Activated naive CD8-positive, alpha-beta T cell treated with anti-CD3 and anti-CD28 coated beads for 36 hours (primary cell): ENCODE results near the gene COMMD3. TPM values are rescaled to one million over a fixed set of nuclear protein-coding genes. Genes with fewer than 3 reads are reported as not detected.
"Not testable (repeated sequence)": the region's sequence is repeated elsewhere in the genome, so short reads cannot be mapped to it uniquely, and the experiment has no call there.

Experiments
- DNase-seq: peaks from one replicate; pipeline ENCODE4 v3.0.0; 2021
- H3K27ac Mint-ChIP-seq: one replicate; pipeline ENCODE4 v1.8.0; 2022; ENCODE audit warnings: mild to moderate bottlenecking, moderate library complexity, mixed read lengths
- H3K27me3 Mint-ChIP-seq: one replicate; pipeline ENCODE4 v1.8.0; 2022; ENCODE audit warnings: mild to moderate bottlenecking, mixed read lengths
- H3K36me3 Mint-ChIP-seq: one replicate; pipeline ENCODE4 v1.8.0; 2021; ENCODE audit warnings: mild to moderate bottlenecking, mixed read lengths
- H3K4me1 Mint-ChIP-seq: one replicate; pipeline ENCODE4 v1.8.0; 2021; ENCODE audit warnings: mixed read lengths
- H3K4me3 Mint-ChIP-seq: one replicate; pipeline ENCODE4 v1.8.0; 2022; ENCODE audit warnings: mild to moderate bottlenecking, moderate library complexity, mixed read lengths
- H3K9me3 Mint-ChIP-seq: one replicate; pipeline ENCODE4 v1.8.0; 2022; ENCODE audit warnings: mixed read lengths
- total RNA-seq, 2 experiments: library from RNA; stranded (reverse); gene quantifications; one replicate each; pipeline ENCODE4 v1.2.3, GENCODE V29; 2021

COMMD3 gene
- total RNA-seq, 2 experiments from 2014 or later = 46.8 to 53.5 TPM

DNA sequence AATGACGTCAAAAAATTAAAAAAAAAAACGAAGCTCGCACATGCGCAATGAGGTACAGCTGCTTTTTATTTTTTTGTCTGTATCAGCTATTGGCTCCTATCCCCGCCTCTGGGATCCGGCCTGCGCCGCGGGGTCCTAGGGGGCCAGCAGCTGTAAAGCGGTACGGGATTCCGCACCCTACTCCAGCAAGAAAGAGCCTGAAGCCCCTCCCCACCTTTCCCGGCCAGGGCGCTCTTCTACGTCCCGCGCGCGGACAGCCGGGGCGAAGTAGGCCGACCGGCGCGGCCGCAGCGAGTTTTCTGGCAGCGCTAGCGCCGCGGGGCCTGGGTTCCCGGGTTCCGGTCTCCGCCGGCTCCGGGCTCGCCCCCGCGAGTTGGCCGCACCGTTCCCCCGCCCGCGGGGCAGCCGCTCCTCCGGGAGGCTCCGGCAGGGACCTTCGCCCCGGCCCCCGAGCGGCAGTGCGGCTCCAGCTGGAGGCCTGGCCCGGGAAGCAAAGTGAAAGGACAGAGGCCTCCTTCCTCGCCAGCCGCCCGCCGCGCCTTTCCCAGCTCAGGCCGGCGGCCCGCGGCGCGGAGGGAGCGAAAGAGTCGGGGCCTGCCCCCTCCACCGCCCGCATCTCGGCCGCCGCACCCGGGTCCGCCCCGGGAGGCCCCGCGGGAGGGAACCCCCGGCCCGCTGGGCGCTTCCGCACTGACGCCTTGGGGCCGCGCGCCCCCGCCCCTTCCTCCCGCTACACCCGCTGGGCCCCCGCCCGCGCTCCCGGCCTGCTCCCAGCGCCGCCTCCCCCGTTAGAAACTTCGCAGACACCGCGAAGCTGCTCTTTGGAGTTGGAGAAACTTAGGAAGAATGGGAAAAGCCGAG, 24.4 kb downstream of the COMMD3 start:
- Mint-ChIP-seq H3K9me3 (peaks cover 1% of the 10 kb centered on the region), H3K27me3 (peaks cover 88% of the 10 kb centered on the region), H3K4me3 (peak overlapping the region; percentile 81), H3K36me3 (no peaks in the 10 kb centered on the region), H3K4me1 (peaks cover 30% of the 10 kb centered on the region), H3K27ac (peak overlapping the region; percentile 80)
- peak; percentile 66 for DNase-seq

DNA sequence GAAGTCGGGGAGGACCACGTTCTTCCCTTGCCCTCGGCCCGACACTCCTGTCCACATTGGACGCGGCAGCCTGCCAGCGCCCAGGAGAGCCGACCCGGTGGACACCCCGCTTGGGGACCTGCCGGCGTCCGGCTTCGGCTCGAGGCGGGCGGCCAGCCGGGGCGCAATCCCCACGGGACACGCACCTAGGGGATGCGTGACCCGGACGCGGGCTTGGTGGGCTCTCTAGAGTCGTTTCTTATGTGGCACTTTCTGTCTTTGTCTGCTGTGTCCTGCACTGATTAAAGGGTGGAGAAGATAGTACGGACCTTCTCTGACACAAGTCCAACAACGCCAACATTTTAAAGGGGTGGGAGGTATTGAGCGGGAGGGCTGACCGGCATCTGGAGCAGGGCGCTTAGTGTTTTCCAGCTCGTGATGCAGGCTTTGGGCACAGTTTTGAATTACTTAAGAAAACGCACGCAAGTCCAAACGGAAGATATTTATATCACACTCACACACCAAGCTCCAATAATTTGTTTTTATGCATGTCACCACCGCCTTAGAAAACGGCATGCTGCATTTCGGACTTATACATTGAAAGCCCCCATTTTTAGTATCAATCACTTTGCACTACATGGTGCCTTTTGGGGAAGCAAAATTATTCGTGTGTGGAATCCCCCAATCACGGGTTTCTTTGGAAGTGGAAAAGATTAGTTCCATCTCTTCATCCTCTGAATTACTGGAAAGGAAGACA, 25.2 kb downstream of the COMMD3 start:
- H3K9me3 Mint-ChIP-seq = peaks cover 2% of the 10 kb centered on the region
- DNase-seq = peak; percentile 15
- H3K27ac Mint-ChIP-seq = no peak overlapping the region
- peaks cover 5% of the 10 kb centered on the region for H3K36me3 Mint-ChIP-seq
- H3K27me3 Mint-ChIP-seq = peaks cover 90% of the 10 kb centered on the region
- H3K4me3 Mint-ChIP-seq = peak overlapping the region; percentile 73
- H3K4me1 Mint-ChIP-seq = peaks cover 30% of the 10 kb centered on the region

DNA sequence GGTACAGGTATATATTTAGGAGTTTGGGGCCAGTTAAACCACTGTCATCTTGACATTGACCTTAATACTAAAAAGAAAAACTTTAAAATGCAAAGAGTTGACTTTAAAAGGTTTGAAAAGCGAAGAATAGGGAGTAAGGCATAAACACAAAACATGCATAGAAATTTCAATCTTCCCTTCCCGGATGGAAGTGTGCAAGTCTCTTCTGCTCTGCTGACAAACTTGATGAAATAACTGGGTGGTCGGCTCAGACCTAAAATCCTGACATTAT, 25.7 kb downstream of the COMMD3 start:
- peaks cover 29% of the 10 kb centered on the region for H3K4me1 Mint-ChIP-seq
- no peak for DNase-seq
- H3K27ac Mint-ChIP-seq = no peak overlapping the region

DNA sequence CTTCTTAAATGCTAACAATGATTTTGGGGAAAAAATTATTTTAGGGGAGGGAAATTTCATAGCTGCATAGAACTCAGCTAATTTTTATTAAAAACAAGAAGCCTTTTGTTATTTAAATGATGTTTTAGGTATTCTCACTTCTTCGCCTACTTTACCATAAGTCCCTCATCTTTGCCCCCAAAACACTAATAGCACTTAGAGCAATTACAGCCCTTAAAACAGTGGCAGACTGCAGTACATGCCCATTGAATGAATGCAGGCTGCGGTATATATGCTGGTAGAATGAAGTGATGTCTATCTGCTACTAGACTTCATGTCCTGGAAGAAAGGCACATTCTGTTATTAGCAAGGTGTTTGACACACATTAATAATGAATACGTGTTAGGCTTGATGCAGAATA, 26.2 kb downstream of the COMMD3 start:
- peaks cover 26% of the 10 kb centered on the region for H3K4me1 Mint-ChIP-seq
- H3K36me3 Mint-ChIP-seq = peaks cover 7% of the 10 kb centered on the region
- DNase-seq = no peak
- peaks cover 4% of the 10 kb centered on the region for H3K9me3 Mint-ChIP-seq
- no peak overlapping the region for H3K27ac Mint-ChIP-seq
- H3K27me3 Mint-ChIP-seq = peaks cover 88% of the 10 kb centered on the region
- H3K4me3 Mint-ChIP-seq = no peak overlapping the region

More for the DNA sequence above, 25.7 kb downstream of the COMMD3 start:
- H3K4me3 Mint-ChIP-seq = peak overlapping the region; percentile 37
- H3K27me3 Mint-ChIP-seq = peaks cover 90% of the 10 kb centered on the region
- H3K36me3 Mint-ChIP-seq = peaks cover 7% of the 10 kb centered on the region
- H3K9me3 Mint-ChIP-seq = peaks cover 4% of the 10 kb centered on the region

DNA sequence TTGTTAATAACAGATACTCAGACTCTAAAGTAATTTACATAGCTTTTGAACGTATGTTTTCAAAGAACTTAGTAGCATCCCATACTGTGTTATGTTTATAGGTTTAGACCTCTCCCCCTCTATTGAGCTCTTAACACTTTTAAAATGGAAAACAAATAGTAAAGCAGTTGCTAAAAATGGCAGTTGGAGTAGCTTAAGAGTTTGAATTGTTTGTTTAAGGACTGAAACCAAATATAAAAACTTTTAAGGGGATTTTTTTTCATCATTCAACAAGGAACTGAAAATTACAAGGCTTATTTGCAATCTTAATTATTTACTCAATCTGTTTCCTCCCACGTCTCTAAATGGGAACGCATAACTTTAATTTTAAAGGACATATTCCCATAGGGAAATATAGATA, 27.5 kb downstream of the COMMD3 start:
- H3K27me3 Mint-ChIP-seq = peaks cover 85% of the 10 kb centered on the region
- peaks cover 7% of the 10 kb centered on the region for H3K36me3 Mint-ChIP-seq
- peaks cover 20% of the 10 kb centered on the region for H3K4me1 Mint-ChIP-seq
- no peak for DNase-seq
- H3K27ac Mint-ChIP-seq = no peak overlapping the region
- peaks cover 4% of the 10 kb centered on the region for H3K9me3 Mint-ChIP-seq
- no peak overlapping the region for H3K4me3 Mint-ChIP-seq

DNA sequence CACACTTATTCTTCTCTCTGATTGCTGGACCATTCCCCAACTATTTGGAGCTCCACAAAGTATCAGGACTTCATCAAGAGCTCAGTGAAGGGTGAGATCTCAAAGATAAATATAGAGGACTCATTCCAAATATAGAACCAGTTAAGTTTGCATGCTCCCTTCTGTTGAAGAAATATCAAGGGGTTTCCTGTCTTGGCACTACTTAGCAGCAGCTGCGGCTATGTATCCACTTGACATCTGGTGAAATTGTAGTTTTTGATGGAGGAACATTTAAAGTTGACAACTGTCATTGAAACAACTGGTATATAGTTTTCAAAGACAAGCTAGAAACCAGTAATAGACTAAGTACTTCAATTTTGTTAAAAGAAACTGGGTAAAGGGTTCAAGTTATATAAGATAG, 28.1 kb downstream of the COMMD3 start:
- H3K27me3 Mint-ChIP-seq = peaks cover 85% of the 10 kb centered on the region

DNA sequence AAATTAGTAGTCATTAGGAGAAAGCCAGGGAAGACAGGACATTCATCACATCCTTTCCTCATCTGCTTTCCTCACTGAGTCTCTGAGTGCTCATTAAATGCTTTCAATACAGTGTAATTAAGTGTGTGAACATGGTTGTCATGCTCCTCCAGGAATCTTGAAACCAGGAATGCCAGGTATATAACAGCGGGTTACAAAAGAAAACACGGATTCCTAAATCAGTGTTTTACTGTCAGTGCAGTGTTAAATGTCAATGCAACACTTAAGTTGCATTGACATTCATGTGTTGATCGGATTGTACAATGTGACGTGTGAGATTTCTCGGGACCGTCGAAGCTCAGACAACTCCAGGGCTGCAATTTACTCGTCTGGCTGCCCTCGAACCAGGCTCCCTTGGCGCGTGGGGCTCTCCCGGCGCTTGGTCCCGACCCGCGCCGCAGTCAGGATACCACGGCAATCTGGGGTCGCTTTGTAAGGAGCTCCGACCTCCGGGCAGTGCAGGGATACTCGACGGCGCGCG, 28.7 kb downstream of the COMMD3 start:
- H3K27me3 Mint-ChIP-seq = peaks cover 81% of the 10 kb centered on the region
- H3K27ac Mint-ChIP-seq = peak overlapping the region; percentile 31
- peaks cover 15% of the 10 kb centered on the region for H3K4me1 Mint-ChIP-seq
- peaks cover 7% of the 10 kb centered on the region for H3K36me3 Mint-ChIP-seq
- DNase-seq = no peak
- H3K9me3 Mint-ChIP-seq = peaks cover 4% of the 10 kb centered on the region
- no peak overlapping the region for H3K4me3 Mint-ChIP-seq

More for the DNA sequence above, 28.1 kb downstream of the COMMD3 start:
- Mint-ChIP-seq H3K9me3 (peaks cover 4% of the 10 kb centered on the region), H3K36me3 (peaks cover 7% of the 10 kb centered on the region), H3K4me3 (no peak overlapping the region), H3K4me1 (peaks cover 16% of the 10 kb centered on the region), H3K27ac (no peak overlapping the region)
- no peak for DNase-seq

DNA sequence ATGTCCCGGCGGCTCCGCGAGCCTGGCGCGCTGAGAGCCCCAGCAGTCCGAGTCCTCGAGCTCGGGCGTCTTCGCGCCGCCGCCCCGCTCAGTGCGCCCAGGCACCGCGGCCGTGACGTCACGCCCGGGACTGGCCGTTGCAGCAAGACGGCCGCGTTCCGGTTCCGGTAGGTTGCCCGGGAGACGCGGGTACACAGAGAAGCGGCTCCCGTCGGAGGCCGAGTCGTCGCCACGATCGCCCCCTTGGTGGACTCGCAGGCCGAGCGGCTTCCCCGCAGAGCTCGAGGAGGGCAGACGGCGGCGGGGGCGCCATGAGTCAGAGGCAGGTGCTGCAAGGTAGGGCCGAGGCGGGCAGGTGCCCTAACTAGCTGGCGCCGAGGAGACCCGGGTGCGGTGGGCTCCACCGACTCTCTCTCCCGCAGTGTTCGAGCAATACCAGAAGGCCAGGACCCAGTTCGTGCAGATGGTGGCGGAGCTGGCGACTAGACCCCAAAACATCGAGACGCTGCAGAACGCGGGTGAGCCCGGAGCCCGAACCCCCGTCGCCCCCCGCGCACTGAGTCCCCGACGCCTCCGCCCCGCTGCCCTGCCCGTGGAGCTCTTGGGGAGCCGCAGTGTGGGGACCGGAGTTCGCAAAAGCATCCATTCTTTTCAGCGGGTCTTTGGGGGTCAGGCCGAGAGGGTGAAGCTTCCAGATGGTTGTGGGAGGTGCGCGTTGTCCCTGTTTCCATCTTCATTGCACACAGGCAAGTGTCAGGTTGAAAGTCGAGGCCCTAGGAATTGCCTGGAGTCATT, 29.3 kb downstream of the COMMD3 start, which contains the start of gene SPAG6:
TSS of gene SPAG6 (plus strand) at position 196 of the 795 bp plus-strand sequence. CDS start at position 312, 116 bp downstream.
- peaks cover 76% of the 10 kb centered on the region for H3K27me3 Mint-ChIP-seq
- no peak within 1 kb of the TSS for H3K4me3 Mint-ChIP-seq
- peak within 1 kb of the TSS; percentile 31 for H3K27ac Mint-ChIP-seq
- H3K36me3 Mint-ChIP-seq = peaks cover 7% of the 10 kb centered on the region
- H3K9me3 Mint-ChIP-seq = peaks cover 4% of the 10 kb centered on the region
- H3K4me1 Mint-ChIP-seq = peaks cover 11% of the 10 kb centered on the region
- DNase-seq = peak; percentile 63

GRCh38 chr10:22346096-22346661, 30.0 kb downstream of the COMMD3 start:
- Mint-ChIP-seq H3K36me3 (peaks cover 7% of the 10 kb centered on the region), H3K27ac (no peak overlapping the region), H3K9me3 (peaks cover 4% of the 10 kb centered on the region), H3K4me1 (peaks cover 11% of the 10 kb centered on the region), H3K27me3 (peaks cover 76% of the 10 kb centered on the region), H3K4me3 (no peak overlapping the region)
- no peak for DNase-seq

DNA sequence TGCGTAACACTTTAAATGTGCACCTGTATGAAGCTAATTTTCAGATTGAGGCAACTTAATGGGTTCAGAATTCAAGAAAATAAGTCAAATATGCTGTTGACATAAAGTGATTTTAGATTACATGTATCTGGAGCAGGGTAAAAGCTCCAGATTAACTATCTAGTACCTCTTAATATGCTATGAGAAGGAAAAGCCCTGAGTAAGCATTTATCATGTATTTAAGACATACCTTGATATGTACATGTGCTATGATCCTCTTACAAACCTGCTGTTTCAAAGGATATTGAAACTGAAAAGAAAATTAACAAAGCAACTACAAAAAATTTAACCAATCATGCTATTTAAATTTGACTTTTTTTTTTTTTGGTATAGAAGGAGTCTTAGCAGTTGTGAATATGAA, 33.6 kb downstream of the COMMD3 start:
- peaks cover 49% of the 10 kb centered on the region for H3K27me3 Mint-ChIP-seq
- no peak overlapping the region for H3K4me3 Mint-ChIP-seq
- peaks cover 3% of the 10 kb centered on the region for H3K9me3 Mint-ChIP-seq
- peaks cover 7% of the 10 kb centered on the region for H3K36me3 Mint-ChIP-seq
- peaks cover 1% of the 10 kb centered on the region for H3K4me1 Mint-ChIP-seq
- DNase-seq = no peak
- no peak overlapping the region for H3K27ac Mint-ChIP-seq

GRCh38 chr10:22351131-22351703, 35.0 kb downstream of the COMMD3 start:
- H3K27me3 Mint-ChIP-seq = peaks cover 34% of the 10 kb centered on the region
- DNase-seq = no peak
- H3K36me3 Mint-ChIP-seq = peaks cover 3% of the 10 kb centered on the region
- H3K9me3 Mint-ChIP-seq = peaks cover 3% of the 10 kb centered on the region
- H3K4me3 Mint-ChIP-seq = no peak overlapping the region
- no peaks in the 10 kb centered on the region for H3K4me1 Mint-ChIP-seq
- H3K27ac Mint-ChIP-seq = no peak overlapping the region

DNA sequence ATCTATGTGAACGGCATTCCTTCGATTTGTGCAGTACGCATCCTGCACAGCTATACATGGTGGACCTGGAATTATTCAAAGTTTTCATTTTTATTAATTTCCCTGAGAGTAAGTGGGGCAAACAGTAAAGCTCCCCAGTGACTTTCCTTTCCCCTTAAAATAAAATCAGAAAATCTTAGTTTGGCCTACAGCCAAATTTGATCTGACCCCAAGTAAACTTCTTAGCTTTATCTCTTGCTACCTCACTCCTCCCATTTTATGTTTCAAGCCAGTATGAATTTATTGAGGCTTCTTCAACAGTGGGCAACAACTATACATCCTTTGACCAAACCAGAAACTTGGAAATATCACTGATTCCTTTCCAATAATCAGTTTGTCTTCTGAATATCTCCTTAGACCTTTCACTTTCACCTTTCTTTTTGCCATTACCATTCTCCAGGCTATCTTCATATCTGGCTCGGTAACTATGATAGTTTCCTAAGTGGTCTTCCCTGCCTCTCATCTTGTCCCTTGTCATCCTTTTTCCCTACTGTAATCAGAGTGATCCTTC, 40.2 kb downstream of the COMMD3 start:
- DNase-seq = no peak
- peaks cover 12% of the 10 kb centered on the region for H3K27me3 Mint-ChIP-seq
- no peak overlapping the region for H3K27ac Mint-ChIP-seq
- H3K4me1 Mint-ChIP-seq = peaks cover 2% of the 10 kb centered on the region
- H3K4me3 Mint-ChIP-seq = no peak overlapping the region
- H3K36me3 Mint-ChIP-seq = no peaks in the 10 kb centered on the region
- H3K9me3 Mint-ChIP-seq = no peaks in the 10 kb centered on the region

- not testable (repeated sequence) for H3K9me3 Mint-ChIP-seq, H3K4me1 Mint-ChIP-seq, H3K4me3 Mint-ChIP-seq, H3K36me3 Mint-ChIP-seq, H3K27ac Mint-ChIP-seq, DNase-seq
- peaks cover 12% of the 10 kb centered on the region for H3K27me3 Mint-ChIP-seq
Observed at GRCh38 chr10:22357770-22358169, 41.6 kb downstream of the COMMD3 start.

DNA sequence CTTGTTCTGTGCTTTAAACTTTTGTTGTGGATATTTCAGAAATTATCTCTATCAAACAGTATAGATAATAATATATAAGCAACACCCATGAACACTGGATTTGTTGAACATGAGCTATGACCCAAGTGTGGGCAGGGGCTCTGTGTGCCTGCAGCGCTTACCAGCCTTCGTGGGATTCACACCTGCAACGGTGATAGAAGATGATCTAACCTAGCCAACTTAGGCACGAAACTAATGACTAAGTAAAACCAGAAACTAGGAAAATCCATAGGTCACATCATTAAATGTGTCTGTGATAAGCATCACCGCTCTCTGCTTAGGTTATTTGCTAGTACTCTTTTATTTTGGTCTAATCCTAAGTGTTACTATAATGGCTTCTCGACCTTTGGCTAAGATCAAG, 47.1 kb downstream of the COMMD3 start:
- peaks cover 3% of the 10 kb centered on the region for H3K9me3 Mint-ChIP-seq
- DNase-seq = peak; percentile 47
- H3K4me1 Mint-ChIP-seq = peaks cover 23% of the 10 kb centered on the region
- no peak overlapping the region for H3K27ac Mint-ChIP-seq
- H3K27me3 Mint-ChIP-seq = peaks cover 13% of the 10 kb centered on the region
- peaks cover 3% of the 10 kb centered on the region for H3K36me3 Mint-ChIP-seq
- no peak overlapping the region for H3K4me3 Mint-ChIP-seq
